WTC11 (cell line): ENCODE results near the gene NTNG2.

Experiments used
- ATF3 ChIP-seq: sonication (generic); formaldehyde crosslinking; conservative IDR thresholded peaks from 2 replicates; pipeline ENCODE4 v1.8.1; 2022; ENCODE audit warnings: mild to moderate bottlenecking, missing genetic modification reagents
- CREB1 ChIP-seq: sonication (generic); formaldehyde crosslinking; IDR thresholded peaks from 2 replicates; pipeline ENCODE4 v1.8.0; 2023; ENCODE audit warnings: mild to moderate bottlenecking, missing genetic modification reagents
- CTCF ChIP-seq: fragments of 200-600 bp; IDR thresholded peaks from 2 replicates; pipeline ENCODE4 v1.8.0; 2022; ENCODE audit warnings: antibody characterized with exemption
- FOXP4 ChIP-seq: sonication (generic); formaldehyde crosslinking; IDR thresholded peaks from 2 replicates; pipeline ENCODE4 v1.8.0; 2022; ENCODE audit warnings: mild to moderate bottlenecking, missing genetic modification reagents
- IRF1 ChIP-seq: sonication (generic); formaldehyde crosslinking; IDR thresholded peaks from 2 replicates; pipeline ENCODE4 v1.8.0; 2023; ENCODE audit warnings: missing genetic modification reagents
- JUN ChIP-seq: sonication (generic); formaldehyde crosslinking; IDR thresholded peaks from 2 replicates; pipeline ENCODE4 v1.8.0; 2023; ENCODE audit warnings: mild to moderate bottlenecking, missing genetic modification reagents
- NFYB ChIP-seq: sonication (generic); formaldehyde crosslinking; conservative IDR thresholded peaks from 2 replicates; pipeline ENCODE4 v1.8.0; 2022; ENCODE audit warnings: low read depth, missing genetic modification reagents
- NR3C1 ChIP-seq: sonication (generic); formaldehyde crosslinking; conservative IDR thresholded peaks from 2 replicates; pipeline ENCODE4 v1.8.1; 2023; ENCODE audit warnings: low read depth, mild to moderate bottlenecking, missing genetic modification reagents
- TEAD4 ChIP-seq: sonication (generic); formaldehyde crosslinking; IDR thresholded peaks from 2 replicates; pipeline ENCODE4 v1.8.0; 2022; ENCODE audit warnings: mild to moderate bottlenecking, missing genetic modification reagents
- TP53 ChIP-seq: sonication (generic); formaldehyde crosslinking; IDR thresholded peaks from 2 replicates; pipeline ENCODE4 v1.8.1; 2023; ENCODE audit warnings: mild to moderate bottlenecking, missing genetic modification reagents
- ZNF232 ChIP-seq: sonication (generic); formaldehyde crosslinking; IDR thresholded peaks from 2 replicates; pipeline ENCODE4 v1.8.0; 2022; ENCODE audit warnings: mild to moderate bottlenecking, missing genetic modification reagents

GRCh38 chr9:132125361-132125760, 36.5 kb upstream of the NTNG2 start:
- TF ChIP-seq NFYB, result no peak
- TF ChIP-seq CTCF, result no peak
- no peak for TF ChIP-seq IRF1 (CRISPR knock-in tag)
- TF ChIP-seq CREB1 (CRISPR knock-in tag), result no peak
- no peak for TF ChIP-seq JUN
- TF ChIP-seq NR3C1 (CRISPR knock-in tag), result no peak
- TF ChIP-seq TP53 (CRISPR knock-in tag), result no peak
- TF ChIP-seq ZNF232, result no peak
- peak; percentile 86 for TF ChIP-seq FOXP4 (CRISPR knock-in tag)
- TF ChIP-seq ATF3 (CRISPR knock-in tag), result no peak
- TF ChIP-seq TEAD4 (CRISPR knock-in tag), result no peak
